Suprapubic skin (tissue), 3 donors: ENCODE data around the gene ZNF653.

Experiments used
- EP300 ChIP-seq: sonication (generic); formaldehyde crosslinking; IDR thresholded peaks from one replicate; pipeline ENCODE4 v1.6.1; 2017; ENCODE audit warnings: antibody characterized with exemption
- POLR2A ChIP-seq, 2 donors: fragments of 450-650 bp; IDR thresholded peaks; one replicate each; pipeline ENCODE4 v1.6.1; 2017; ENCODE audit warnings: antibody characterized with exemption in 2 of 2, mild to moderate bottlenecking in 2 of 2, moderate library complexity in 2 of 2
- TF ChIP-seq, protein P1 (sequence below), 2 donors: fragments of 200-600 bp in 1 of 2; fragments of 450-650 bp in 1 of 2; sonication (generic) in 1 of 2; IDR thresholded peaks; one replicate each; pipeline ENCODE4 v1.5.1; 2016 to 2019; ENCODE audit warnings: antibody characterized with exemption in 2 of 2, mild to moderate bottlenecking in 1 of 2, moderate library complexity in 1 of 2

GRCh38 chr19:11481534-11482383, 23.9 kb downstream of the ZNF653 start:
- no peak for TF ChIP-seq POLR2A (IDR thresholded peaks at IDR 0.05)
- TF ChIP-seq EP300 = no peak
- TF ChIP-seq, protein P1, sequence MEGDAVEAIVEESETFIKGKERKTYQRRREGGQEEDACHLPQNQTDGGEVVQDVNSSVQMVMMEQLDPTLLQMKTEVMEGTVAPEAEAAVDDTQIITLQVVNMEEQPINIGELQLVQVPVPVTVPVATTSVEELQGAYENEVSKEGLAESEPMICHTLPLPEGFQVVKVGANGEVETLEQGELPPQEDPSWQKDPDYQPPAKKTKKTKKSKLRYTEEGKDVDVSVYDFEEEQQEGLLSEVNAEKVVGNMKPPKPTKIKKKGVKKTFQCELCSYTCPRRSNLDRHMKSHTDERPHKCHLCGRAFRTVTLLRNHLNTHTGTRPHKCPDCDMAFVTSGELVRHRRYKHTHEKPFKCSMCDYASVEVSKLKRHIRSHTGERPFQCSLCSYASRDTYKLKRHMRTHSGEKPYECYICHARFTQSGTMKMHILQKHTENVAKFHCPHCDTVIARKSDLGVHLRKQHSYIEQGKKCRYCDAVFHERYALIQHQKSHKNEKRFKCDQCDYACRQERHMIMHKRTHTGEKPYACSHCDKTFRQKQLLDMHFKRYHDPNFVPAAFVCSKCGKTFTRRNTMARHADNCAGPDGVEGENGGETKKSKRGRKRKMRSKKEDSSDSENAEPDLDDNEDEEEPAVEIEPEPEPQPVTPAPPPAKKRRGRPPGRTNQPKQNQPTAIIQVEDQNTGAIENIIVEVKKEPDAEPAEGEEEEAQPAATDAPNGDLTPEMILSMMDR (IDR thresholded peaks at IDR 0.05) = no peak
